ENCODE measurements around the gene CATSPER4. TPM values are rescaled to one million over a fixed set of nuclear protein-coding genes. Genes with fewer than 3 reads are reported as not detected.

The CATSPER4 gene
- total and polyA plus RNA-seq, 2 experiments from 2014 or later, result 0.31 TPM; not detected in 1

GRCh38 chr1:26187882-26188281, 2.5 kb upstream of the CATSPER4 start (continued):
- no peak for TF ChIP-seq REST (IDR thresholded peaks at IDR 0.05; ENCODE audit: unreplicated experiment)

GRCh38 chr1:26188477-26188876, 1.9 kb upstream of the CATSPER4 start:
- ATAC-seq (no peak), DNase-seq (ENCODE audit: low spot score) (no peak)
- Histone ChIP-seq H4K20me1 (replicated peaks; ENCODE audit: insufficient read depth) (no peaks in the 10 kb centered on the region), H3K27ac (ENCODE audit: low read depth) (no peak overlapping the region), H3K79me2 (replicated peaks; ENCODE audit: insufficient read depth) (no peaks in the 10 kb centered on the region), H3K9me2 (ENCODE audit: insufficient read depth) (no peaks in the 10 kb centered on the region), H3K4me2 (no peak overlapping the region), H3K4me3 (no peak overlapping the region), H3K36me3 (ENCODE audit: insufficient read depth) (no peaks in the 10 kb centered on the region), H3F3A (replicated peaks; ENCODE audit: low read depth) (0 out of 2 replicates have a peak, but pooled peaks cover 4% of the 10 kb centered on the region), H3K27me3 (ENCODE audit: insufficient read depth) (no peaks in the 10 kb centered on the region), H2AFZ (no peak overlapping the region), H3K4me1 (ENCODE audit: insufficient read depth) (no peaks in the 10 kb centered on the region)
- Mint-ChIP-seq H3K27me3 (ENCODE audit: insufficient read depth, low read depth, poor library complexity) (peaks cover 13% of the 10 kb centered on the region), H3K4me1 (peaks cover 17% of the 10 kb centered on the region), H3K36me3 (ENCODE audit: low read depth) (peaks cover 9% of the 10 kb centered on the region; the same call in 2 of the 3 replicates), H3K27ac (no peak overlapping the region), H3K4me3 (no peak overlapping the region), H3K9me3 (no peaks in the 10 kb centered on the region; the same call in 2 of the 3 replicates)
- TF ChIP-seq EZH2 (IDR thresholded peaks at IDR 0.05; ENCODE audit: low read depth, unreplicated experiment) (no peak), ZNF114 (CRISPR knock-in tag; IDR thresholded peaks at IDR 0.05) (no peak), POLR2AphosphoS5 (IDR thresholded peaks at IDR 0.05; ENCODE audit: low read depth) (no peak), EZH2phosphoT487 (IDR thresholded peaks at IDR 0.05; ENCODE audit: unreplicated experiment) (no peak), JUNB (IDR thresholded peaks at IDR 0.05; ENCODE audit: unreplicated experiment) (no peak), ETS1 (IDR thresholded peaks at IDR 0.05) (no peak), NANOG (IDR thresholded peaks at IDR 0.05; ENCODE audit: borderline replicate concordance) (no peak), STAT1 (IDR thresholded peaks at IDR 0.05; ENCODE audit: unreplicated experiment) (no peak), REST (IDR thresholded peaks at IDR 0.05; ENCODE audit: unreplicated experiment) (no peak), ZNF462 (CRISPR knock-in tag; IDR thresholded peaks at IDR 0.05) (no peak)

Measured in GM23338 (cell line).